Neuronal stem cell (in vitro differentiated cells): ENCODE measurements around the gene SYT14.

Source experiments
- DNase-seq: peaks from one replicate; pipeline ENCODE4 v3.0.0-alpha.2; 2013; ENCODE audit warnings: low spot score
- H2AFZ ChIP-seq: one replicate; pipeline ENCODE4 v1.6.1; 2013; ENCODE audit warnings: mild to moderate bottlenecking, low read length, inconsistent platforms
- H2AK5ac ChIP-seq: 2 replicates; pipeline ENCODE4 v1.6.1; 2013; ENCODE audit warnings: low read depth, mild to moderate bottlenecking, inconsistent platforms, low read length, moderate library complexity, mixed read lengths
- H2BK120ac ChIP-seq: 2 replicates; pipeline ENCODE4 v1.6.1; 2013; ENCODE audit warnings: low read depth, mild to moderate bottlenecking, inconsistent platforms, low read length, moderate library complexity, mixed read lengths
- H2BK12ac ChIP-seq: one replicate; pipeline ENCODE4 v1.6.1; 2013; ENCODE audit warnings: low read length, inconsistent platforms
- H2BK15ac ChIP-seq: 2 replicates; pipeline ENCODE4 v1.6.1; 2013; ENCODE audit warnings: mild to moderate bottlenecking, low read length, inconsistent platforms, mixed read lengths
- H2BK5ac ChIP-seq: one replicate; pipeline ENCODE4 v1.6.1; 2013; ENCODE audit warnings: inconsistent platforms, mild to moderate bottlenecking, low read length, moderate library complexity
- H3K14ac ChIP-seq: one replicate; pipeline ENCODE4 v1.6.1; 2013; ENCODE audit warnings: low read length, inconsistent platforms
- H3K18ac ChIP-seq: 2 replicates; pipeline ENCODE4 v1.6.1; 2013; ENCODE audit warnings: low read length, inconsistent platforms
- H3K23ac ChIP-seq: 2 replicates; pipeline ENCODE4 v1.6.1; 2013; ENCODE audit warnings: low read depth, mild to moderate bottlenecking, mixed read lengths, low read length, inconsistent platforms; ENCODE audit not compliant: poor library complexity
- H3K27ac ChIP-seq: replicated peaks from 3 replicates; pipeline ENCODE4 v1.5.1; 2013; ENCODE audit warnings: low read length, inconsistent platforms
- H3K27me3 ChIP-seq, 3 experiments: 2 replicates each; pipeline ENCODE4 v1.6.1; 2013; ENCODE audit warnings: low read length in 3 of 3, mild to moderate bottlenecking in 2 of 3, inconsistent platforms in 1 of 3, low read depth in 1 of 3, mixed read lengths in 1 of 3, moderate library complexity in 1 of 3; ENCODE audit not compliant: control insufficient read depth in 3 of 3, insufficient read depth in 3 of 3
- H3K36me3 ChIP-seq, 2 donors: replicated peaks in 1 of 2; 2 replicates each; pipeline ENCODE4 v1.6.1; 2013; ENCODE audit warnings: low read length in 2 of 2; ENCODE audit not compliant: control insufficient read depth in 2 of 2, insufficient read depth in 2 of 2
- H3K4ac ChIP-seq: 2 replicates; pipeline ENCODE4 v1.6.1; 2013; ENCODE audit warnings: inconsistent platforms, mild to moderate bottlenecking, low read length, moderate library complexity
- H3K4me1 ChIP-seq, 2 donors: 1 replicate in 1 of 2; 2 replicates in 1 of 2; pipeline ENCODE4 v1.6.1; 2013; ENCODE audit warnings: low read length in 2 of 2, low read depth in 1 of 2; ENCODE audit not compliant: control insufficient read depth in 2 of 2, insufficient read depth in 1 of 2
- H3K4me2 ChIP-seq: one replicate; pipeline ENCODE4 v1.6.1; 2013; ENCODE audit warnings: mild to moderate bottlenecking, low read length, inconsistent platforms; ENCODE audit not compliant: insufficient read depth, poor library complexity, severe bottlenecking
- H3K4me3 ChIP-seq, 2 donors: 2 replicates each; pipeline ENCODE4 v1.5.1; 2013; ENCODE audit warnings: low read length in 2 of 2, mild to moderate bottlenecking in 2 of 2, inconsistent platforms in 1 of 2, moderate library complexity in 1 of 2
- H3K79me1 ChIP-seq: one replicate; pipeline ENCODE4 v1.6.1; 2013; ENCODE audit warnings: low read depth, mild to moderate bottlenecking, inconsistent platforms, low read length, moderate library complexity
- H3K9ac ChIP-seq: one replicate; pipeline ENCODE4 v1.6.1; 2013; ENCODE audit warnings: mild to moderate bottlenecking, low read depth, low read length, inconsistent platforms; ENCODE audit not compliant: poor library complexity
- H3K9me3 ChIP-seq, 2 donors: replicated peaks in 1 of 2; 2 replicates each; pipeline versions ENCODE3 to v1.6.1; 2013; ENCODE audit warnings: low read length in 2 of 2, mild to moderate bottlenecking in 2 of 2, inconsistent platforms in 1 of 2, low read depth in 1 of 2, mixed read lengths in 1 of 2, moderate library complexity in 1 of 2; ENCODE audit not compliant: control insufficient read depth in 2 of 2, insufficient read depth in 1 of 2
- H4K8ac ChIP-seq: one replicate; pipeline ENCODE4 v1.6.1; 2013; ENCODE audit warnings: low read depth, mild to moderate bottlenecking, inconsistent platforms, low read length, moderate library complexity
- H4K91ac ChIP-seq: one replicate; pipeline ENCODE4 v1.6.1; 2013; ENCODE audit warnings: low read length, low read depth, mild to moderate bottlenecking, inconsistent platforms; ENCODE audit not compliant: poor library complexity
- WGBS, 2 donors: extraction: QIAGEN DNeasy Blood & Tissue Kit; methylation state at CpG; one replicate each; pipeline ENCODE4 v1.1.7; 2013; ENCODE audit warnings: missing lambda C conversion rate in 2 of 2, mixed read lengths in 1 of 2; ENCODE audit not compliant: insufficient read length in 2 of 2, insufficient replicate concordance in 1 of 2; ENCODE audit errors: extremely low coverage in 2 of 2; 5-methylcytosine and 5-hydroxymethylcytosine counted together

SYT14 gene

GRCh38 chr1:210117681-210118170 is 179.7 kb downstream of the SYT14 start:
- no peak overlapping the region for H4K91ac ChIP-seq
- no peaks in the 10 kb centered on the region for H3K79me1 ChIP-seq
- no peak overlapping the region for H3K27ac ChIP-seq
- H3K4me2 ChIP-seq, result no peak overlapping the region
- H3K9me3 ChIP-seq, result no peaks in the 10 kb centered on the region
- no peak overlapping the region for H4K8ac ChIP-seq
- no peaks in the 10 kb centered on the region for H3K27me3 ChIP-seq
- no peak overlapping the region for H3K4me3 ChIP-seq
- no peak overlapping the region for H2AK5ac ChIP-seq
- H2AFZ ChIP-seq, result no peak overlapping the region
- H3K23ac ChIP-seq, result no peak overlapping the region
- H3K4ac ChIP-seq, result no peak overlapping the region
- H2BK15ac ChIP-seq, result no peak overlapping the region
- no peak overlapping the region for H3K14ac ChIP-seq
- DNase-seq, result peak; percentile 3
- no peak overlapping the region for H2BK5ac ChIP-seq
- H3K36me3 ChIP-seq, result no peaks in the 10 kb centered on the region
- no peak overlapping the region for H2BK12ac ChIP-seq
- H3K18ac ChIP-seq, result no peak overlapping the region
- no peaks in the 10 kb centered on the region for H3K4me1 ChIP-seq
- H3K9ac ChIP-seq, result no peak overlapping the region
- no peak overlapping the region for H2BK120ac ChIP-seq

- WGBS, 2 donors, result no CpG with 5 or more reads among the region's 1 CpG
- no peak overlapping the region for H2BK12ac ChIP-seq
- no peak overlapping the region for H2AFZ ChIP-seq
- no peak overlapping the region for H3K4ac ChIP-seq
- no peaks in the 10 kb centered on the region for H3K79me1 ChIP-seq
- no peak overlapping the region for H3K4me2 ChIP-seq
- H3K9me3 ChIP-seq, result no peaks in the 10 kb centered on the region
- no peak overlapping the region for H3K9ac ChIP-seq
- H3K18ac ChIP-seq, result no peak overlapping the region
- H2AK5ac ChIP-seq, result no peak overlapping the region
- no peak overlapping the region for H4K8ac ChIP-seq
- H3K14ac ChIP-seq, result no peak overlapping the region
- no peak overlapping the region for H2BK120ac ChIP-seq
- no peaks in the 10 kb centered on the region for H3K36me3 ChIP-seq
- H3K27ac ChIP-seq, result no peak overlapping the region
- H3K4me1 ChIP-seq, result no peaks in the 10 kb centered on the region
- H3K4me3 ChIP-seq, result no peak overlapping the region
- no peak for DNase-seq
- H4K91ac ChIP-seq, result no peak overlapping the region
- no peak overlapping the region for H3K23ac ChIP-seq
- no peak overlapping the region for H2BK5ac ChIP-seq
- no peaks in the 10 kb centered on the region for H3K27me3 ChIP-seq
- H2BK15ac ChIP-seq, result no peak overlapping the region
Measured at GRCh38 chr1:210123383-210123782, 185.4 kb downstream of the SYT14 start.

- Histone ChIP-seq H3K27ac (no peak overlapping the region), H3K4me1 (no peaks in the 10 kb centered on the region), H2BK12ac (no peak overlapping the region), H4K8ac (no peak overlapping the region), H4K91ac (no peak overlapping the region), H3K27me3 (no peaks in the 10 kb centered on the region), H3K36me3 (no peaks in the 10 kb centered on the region), H3K14ac (no peak overlapping the region), H3K79me1 (no peaks in the 10 kb centered on the region), H2BK120ac (no peak overlapping the region), H3K18ac (no peak overlapping the region), H2AFZ (no peak overlapping the region), H3K9ac (no peak overlapping the region), H3K4me3 (no peak overlapping the region), H3K4me2 (no peak overlapping the region), H2BK15ac (no peak overlapping the region), H3K23ac (no peak overlapping the region), H2AK5ac (no peak overlapping the region), H3K4ac (no peak overlapping the region), H2BK5ac (no peak overlapping the region), H3K9me3 (no peaks in the 10 kb centered on the region)
- WGBS, 2 donors, result no CpG with 5 or more reads among the region's 2 CpGs
- DNase-seq, result no peak
Measured at GRCh38 chr1:210123924-210124589, 186.0 kb downstream of the SYT14 start.

GRCh38 chr1:210124736-210125135 is 186.7 kb downstream of the SYT14 start:
- H3K4me2 ChIP-seq, result no peak overlapping the region
- no peak overlapping the region for H3K27ac ChIP-seq
- no peak overlapping the region for H2BK120ac ChIP-seq
- H4K91ac ChIP-seq, result no peak overlapping the region
- no peak overlapping the region for H2BK15ac ChIP-seq
- no peaks in the 10 kb centered on the region for H3K79me1 ChIP-seq
- no CpG with 5 or more reads among the region's 2 CpGs for WGBS, 2 donors
- H3K14ac ChIP-seq, result no peak overlapping the region
- H2BK5ac ChIP-seq, result no peak overlapping the region
- H3K18ac ChIP-seq, result no peak overlapping the region
- no peak overlapping the region for H3K23ac ChIP-seq
- no peak overlapping the region for H2BK12ac ChIP-seq
- H3K4me3 ChIP-seq, result no peak overlapping the region
- H3K9me3 ChIP-seq, result no peaks in the 10 kb centered on the region
- H3K36me3 ChIP-seq, result no peaks in the 10 kb centered on the region
- no peak overlapping the region for H3K4ac ChIP-seq
- no peaks in the 10 kb centered on the region for H3K27me3 ChIP-seq
- DNase-seq, result no peak
- no peak overlapping the region for H2AFZ ChIP-seq
- no peak overlapping the region for H2AK5ac ChIP-seq
- no peak overlapping the region for H4K8ac ChIP-seq
- H3K9ac ChIP-seq, result no peak overlapping the region
- H3K4me1 ChIP-seq, result no peaks in the 10 kb centered on the region
